Stimulated activated memory B cell treated with anti-CD40 and anti-IgM and Interleukin-4, amounts not matched to agents 10 μg/mL and 1 μg/mL and 100 μg/mL, for 72 hours (primary cell): ENCODE results near the gene KRTDAP.
A peak's percentile ranks its signal among the peaks of the same experiment; 100 is the strongest.
"Not testable (repeated sequence)": the region's sequence is repeated elsewhere in the genome, so short reads cannot be mapped to it uniquely, and the experiment has no call there.

Experiments
- ATAC-seq: fragments of 150-1000 bp; cut with Tn5 transposase; 2 replicates; pipeline ENCODE4 v1.10.0; 2021
- H3K27ac Mint-ChIP-seq: one replicate; pipeline ENCODE4 v1.8.0; 2022; ENCODE audit warnings: mild to moderate bottlenecking, mixed read lengths
- H3K27me3 Mint-ChIP-seq: one replicate; pipeline ENCODE4 v1.8.0; 2022; ENCODE audit warnings: mixed read lengths
- H3K36me3 Mint-ChIP-seq: one replicate; pipeline ENCODE4 v1.8.0; 2022; ENCODE audit warnings: mixed read lengths
- H3K4me1 Mint-ChIP-seq: one replicate; pipeline ENCODE4 v1.8.0; 2022; ENCODE audit warnings: mixed read lengths
- H3K4me3 Mint-ChIP-seq: one replicate; pipeline ENCODE4 v1.8.0; 2022; ENCODE audit warnings: mild to moderate bottlenecking, moderate library complexity, mixed read lengths
- H3K9me3 Mint-ChIP-seq: one replicate; pipeline ENCODE4 v1.8.0; 2022; ENCODE audit warnings: mixed read lengths

KRTDAP gene

DNA sequence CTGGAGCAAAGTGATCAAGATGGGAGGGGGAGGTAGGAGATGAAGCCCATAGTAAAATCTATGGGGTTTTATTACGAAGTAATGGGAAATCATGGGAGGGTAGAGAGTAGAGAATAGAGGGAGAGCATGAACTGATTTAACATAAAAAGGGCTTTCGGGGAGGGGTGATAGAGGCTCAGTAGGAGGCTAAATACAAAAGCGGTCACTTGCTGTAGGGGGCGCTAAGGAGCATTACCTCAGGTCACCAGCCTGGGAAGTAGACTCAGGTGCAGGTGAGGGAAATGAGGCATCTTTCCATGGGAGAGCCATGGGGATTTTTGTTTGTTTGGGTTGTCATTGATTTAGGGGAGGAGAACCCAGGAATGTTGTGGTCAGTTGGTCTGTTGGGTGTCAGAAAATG is 14.1 kb downstream of the KRTDAP start:
- Mint-ChIP-seq H3K9me3 (no peaks in the 10 kb centered on the region), H3K27ac (no peak overlapping the region), H3K36me3 (no peaks in the 10 kb centered on the region), H3K4me3 (no peak overlapping the region), H3K27me3 (peaks cover 24% of the 10 kb centered on the region), H3K4me1 (no peaks in the 10 kb centered on the region)
- ATAC-seq = no peak

DNA sequence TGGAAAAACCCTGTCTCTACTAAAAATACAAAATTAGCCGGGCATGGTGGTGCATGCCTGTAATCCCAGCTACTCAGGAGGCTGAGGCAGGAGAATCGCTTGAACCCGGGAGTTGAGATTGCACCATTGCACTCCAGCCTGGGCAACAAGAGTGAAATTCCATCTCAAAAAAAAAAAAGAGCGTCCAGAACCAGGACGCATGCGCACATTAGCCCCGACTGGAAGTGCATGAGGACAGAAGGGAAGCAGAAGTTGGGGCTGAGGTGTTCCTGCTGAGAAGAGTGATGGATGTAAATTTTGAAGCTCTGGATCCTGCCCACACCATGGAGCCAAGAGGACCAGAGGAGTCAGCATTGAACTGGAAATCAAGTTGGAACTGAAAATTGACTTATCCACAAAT is 15.7 kb downstream of the KRTDAP start:
- H3K4me3 Mint-ChIP-seq, H3K36me3 Mint-ChIP-seq, H3K9me3 Mint-ChIP-seq, H3K4me1 Mint-ChIP-seq, H3K27ac Mint-ChIP-seq, ATAC-seq: not testable (repeated sequence)
- peaks cover 24% of the 10 kb centered on the region for H3K27me3 Mint-ChIP-seq

DNA sequence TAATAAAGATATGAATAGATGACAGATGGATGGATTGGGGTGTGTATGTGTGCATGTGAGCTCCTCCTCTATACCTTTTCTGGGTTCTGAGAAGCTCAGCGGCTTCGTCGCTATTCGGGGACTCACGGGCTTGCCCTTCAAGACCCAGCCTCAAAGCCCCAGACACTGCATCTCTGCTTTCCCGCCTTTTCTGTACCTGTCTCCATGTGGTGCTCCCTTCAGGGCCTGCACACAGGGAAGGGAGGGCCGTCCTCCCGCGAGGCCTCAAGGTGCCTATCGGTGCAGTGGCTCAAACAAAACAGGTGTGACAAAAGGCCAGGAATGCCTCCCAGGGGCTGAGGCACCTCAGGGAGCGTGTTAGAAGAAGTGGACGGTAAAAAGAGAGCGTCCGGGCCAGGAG is 16.2 kb downstream of the KRTDAP start:
- H3K4me3 Mint-ChIP-seq = no peak overlapping the region
- H3K27me3 Mint-ChIP-seq = peaks cover 24% of the 10 kb centered on the region
- peaks cover 6% of the 10 kb centered on the region for H3K4me1 Mint-ChIP-seq
- no peak for ATAC-seq
- no peaks in the 10 kb centered on the region for H3K36me3 Mint-ChIP-seq
- H3K27ac Mint-ChIP-seq = no peak overlapping the region
- H3K9me3 Mint-ChIP-seq = no peaks in the 10 kb centered on the region

DNA sequence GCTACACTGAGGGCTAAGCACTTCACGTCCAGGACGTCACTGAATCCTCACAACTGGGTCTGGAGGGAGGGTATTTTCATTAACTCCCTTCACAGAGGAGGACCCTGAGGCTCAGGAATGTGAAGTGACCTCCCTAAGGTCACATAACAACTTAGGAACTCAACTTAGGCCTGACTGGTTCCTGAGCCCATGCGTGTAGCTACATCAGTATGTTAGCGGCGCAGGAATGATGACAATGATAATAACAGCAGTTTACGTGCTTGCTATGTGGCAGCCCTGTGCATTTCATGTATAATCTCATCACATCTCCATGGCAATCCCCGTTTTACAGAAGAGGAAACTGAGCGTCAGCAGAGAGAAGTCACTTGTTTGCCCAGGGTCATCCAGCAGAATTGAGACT is 18.3 kb downstream of the KRTDAP start:
- peaks cover 24% of the 10 kb centered on the region for H3K27me3 Mint-ChIP-seq
- H3K4me3 Mint-ChIP-seq = no peak overlapping the region
- peaks cover 13% of the 10 kb centered on the region for H3K4me1 Mint-ChIP-seq
- no peaks in the 10 kb centered on the region for H3K36me3 Mint-ChIP-seq
- H3K27ac Mint-ChIP-seq = no peak overlapping the region
- no peak for ATAC-seq
- no peaks in the 10 kb centered on the region for H3K9me3 Mint-ChIP-seq

DNA sequence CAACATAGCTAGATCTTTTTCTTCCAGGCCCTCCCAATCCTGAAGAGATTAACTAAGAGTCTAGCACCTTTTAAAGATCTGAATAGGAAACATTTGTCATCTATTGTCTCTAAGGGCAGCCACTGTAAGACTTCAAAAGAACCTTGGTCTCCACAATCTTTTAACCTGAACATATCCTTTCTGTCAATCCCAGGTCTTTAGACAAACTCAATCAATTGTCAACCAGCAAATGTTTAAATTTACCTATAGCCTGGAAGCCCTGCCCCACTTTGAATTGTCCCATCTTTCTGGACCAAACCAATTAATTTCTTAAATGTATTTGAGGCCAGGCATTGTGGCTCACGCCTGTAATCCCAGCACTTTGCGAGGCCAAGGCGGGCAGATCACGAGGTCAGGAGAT is 19.2 kb downstream of the KRTDAP start:
- H3K4me3 Mint-ChIP-seq, H3K36me3 Mint-ChIP-seq, H3K27ac Mint-ChIP-seq, ATAC-seq, H3K9me3 Mint-ChIP-seq: not testable (repeated sequence)
- Mint-ChIP-seq H3K27me3 (peaks cover 19% of the 10 kb centered on the region), H3K4me1 (peaks cover 13% of the 10 kb centered on the region)

DNA sequence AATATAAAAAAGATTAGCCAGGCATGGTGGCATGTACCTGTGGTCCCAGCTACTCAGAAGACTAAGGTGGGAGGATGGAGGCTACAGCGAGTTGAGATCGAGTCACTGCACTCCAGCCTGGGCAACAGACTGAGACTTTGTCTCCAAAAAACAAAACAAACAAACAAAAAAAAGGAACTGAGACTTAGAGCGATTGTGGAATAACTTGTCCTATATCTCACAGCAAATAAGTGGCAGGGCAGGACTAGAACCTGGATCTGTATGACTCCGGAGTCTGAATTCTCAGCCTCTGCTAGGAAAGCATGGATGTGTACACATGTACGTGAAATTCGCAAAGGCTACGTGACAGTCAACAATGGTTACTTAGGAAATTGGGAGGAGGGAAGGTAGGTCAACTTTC is 20.1 kb downstream of the KRTDAP start:
- H3K4me3 Mint-ChIP-seq = no peak overlapping the region
- no peaks in the 10 kb centered on the region for H3K9me3 Mint-ChIP-seq
- H3K36me3 Mint-ChIP-seq = no peaks in the 10 kb centered on the region
- H3K4me1 Mint-ChIP-seq = peaks cover 13% of the 10 kb centered on the region
- no peak for ATAC-seq
- H3K27me3 Mint-ChIP-seq = peaks cover 12% of the 10 kb centered on the region
- H3K27ac Mint-ChIP-seq = no peak overlapping the region

DNA sequence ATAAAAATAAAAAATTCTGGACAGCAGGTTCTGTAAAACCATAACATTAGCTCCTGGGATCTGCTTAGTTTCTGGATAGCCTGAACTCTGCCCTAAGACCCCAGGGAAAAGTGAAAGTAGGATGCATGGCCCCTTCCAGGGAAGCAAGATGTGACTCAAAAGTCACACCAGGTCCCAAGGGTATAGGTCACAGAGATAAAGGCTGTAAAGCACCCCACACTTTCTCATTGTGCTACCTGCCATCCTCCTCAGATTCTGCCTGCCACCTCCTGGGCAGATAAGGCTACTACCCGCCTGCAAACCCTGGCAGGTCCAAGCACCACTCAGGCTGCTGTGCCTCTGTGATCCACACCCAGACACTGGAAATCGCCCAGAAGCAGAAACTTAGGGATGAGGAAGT is 21.6 kb downstream of the KRTDAP start:
- Mint-ChIP-seq H3K36me3 (no peaks in the 10 kb centered on the region), H3K27me3 (no peaks in the 10 kb centered on the region), H3K4me3 (no peak overlapping the region), H3K27ac (no peak overlapping the region), H3K9me3 (no peaks in the 10 kb centered on the region), H3K4me1 (peaks cover 18% of the 10 kb centered on the region)
- ATAC-seq = peak; percentile 98

DNA sequence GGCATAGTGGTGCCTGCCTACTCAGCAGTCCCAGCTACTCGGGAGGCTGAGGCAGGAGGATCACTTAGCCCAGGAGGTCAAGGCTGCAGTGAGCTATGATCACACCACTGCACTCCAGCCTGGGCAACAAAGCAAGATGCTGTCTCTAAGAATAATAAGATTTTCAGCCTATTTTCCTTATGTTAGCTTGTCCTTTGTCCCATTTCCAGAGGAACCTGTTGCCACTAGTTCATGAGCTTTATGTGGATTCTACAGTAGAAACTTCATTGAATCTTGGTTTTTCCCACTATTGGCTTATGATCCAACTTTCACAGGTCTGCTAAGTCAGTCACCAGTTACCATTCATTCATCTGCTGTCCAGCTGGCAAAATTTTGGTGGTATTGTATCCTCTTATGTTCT is 24.0 kb downstream of the KRTDAP start:
- no peaks in the 10 kb centered on the region for H3K36me3 Mint-ChIP-seq
- H3K9me3 Mint-ChIP-seq = no peaks in the 10 kb centered on the region
- no peak overlapping the region for H3K4me3 Mint-ChIP-seq
- H3K27me3 Mint-ChIP-seq = no peaks in the 10 kb centered on the region
- H3K27ac Mint-ChIP-seq = no peak overlapping the region
- H3K4me1 Mint-ChIP-seq = peaks cover 35% of the 10 kb centered on the region
- ATAC-seq = no peak

DNA sequence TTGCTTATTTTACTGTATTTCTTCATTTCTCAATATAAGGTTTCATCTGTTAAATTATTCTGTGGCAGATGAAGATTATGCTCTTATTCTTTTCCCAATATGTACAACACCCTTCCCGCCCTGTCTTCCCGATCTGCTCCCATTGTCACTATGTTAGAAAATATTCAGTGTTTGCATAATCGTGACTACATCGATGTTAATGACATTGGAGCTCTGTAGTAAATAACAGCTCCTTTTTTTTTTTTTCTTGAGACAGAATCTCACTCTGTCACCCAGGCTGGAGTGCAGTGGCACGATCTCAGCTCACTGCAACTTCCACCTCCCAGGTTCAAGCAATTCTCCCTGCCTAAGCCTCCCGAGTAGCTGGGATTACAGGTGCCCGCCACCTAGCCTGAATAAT is 27.3 kb downstream of the KRTDAP start:
- H3K4me1 Mint-ChIP-seq = peaks cover 58% of the 10 kb centered on the region
- not testable (repeated sequence) for H3K27me3 Mint-ChIP-seq, ATAC-seq, H3K9me3 Mint-ChIP-seq, H3K36me3 Mint-ChIP-seq
- H3K4me3 Mint-ChIP-seq = peak overlapping the region; percentile 18
- H3K27ac Mint-ChIP-seq = peak overlapping the region; percentile 22

DNA sequence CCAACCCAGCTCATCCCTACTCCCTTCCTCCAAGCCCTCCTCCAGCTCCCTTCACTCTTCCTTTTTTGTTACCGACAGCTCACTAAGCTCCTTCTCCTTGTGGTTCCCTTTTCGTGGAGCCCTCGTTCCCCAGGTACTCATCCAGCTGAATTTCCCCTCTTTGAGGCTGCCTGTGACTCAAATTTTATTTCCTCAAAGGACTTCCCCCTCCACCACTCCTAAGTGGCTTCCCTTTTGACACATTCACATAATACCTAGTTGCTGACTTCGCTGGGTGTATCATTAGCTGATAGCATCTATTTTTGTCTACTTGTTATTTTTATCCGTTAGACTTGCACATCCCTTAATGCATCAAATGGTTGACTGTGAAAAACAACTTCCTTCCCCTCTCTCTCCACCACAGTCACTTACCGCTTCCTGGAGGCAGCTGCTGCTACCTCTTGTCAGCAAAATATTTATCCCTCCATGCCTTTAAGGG is 27.7 kb downstream of the KRTDAP start:
- H3K36me3 Mint-ChIP-seq = no peaks in the 10 kb centered on the region

DNA sequence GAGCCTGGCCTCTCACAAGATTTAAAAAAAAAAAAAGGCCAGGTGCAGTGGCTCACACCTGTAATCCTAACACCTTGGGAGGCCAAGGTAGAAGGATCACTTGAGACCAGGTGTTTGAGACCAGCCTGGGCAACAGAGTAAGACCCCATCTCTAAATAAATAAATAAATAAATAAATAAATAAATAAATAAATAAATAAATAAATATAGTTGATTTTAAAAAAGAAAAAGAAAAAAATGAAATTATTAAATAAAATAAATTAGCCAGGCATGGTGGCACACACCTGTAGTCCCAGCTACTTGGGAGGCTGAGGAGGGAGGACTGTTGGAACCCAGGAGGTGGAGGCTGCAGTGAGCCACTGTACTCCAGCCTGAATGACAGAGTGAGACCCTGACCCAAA is 28.5 kb downstream of the KRTDAP start:
- H3K27me3 Mint-ChIP-seq, H3K36me3 Mint-ChIP-seq, ATAC-seq, H3K9me3 Mint-ChIP-seq, H3K27ac Mint-ChIP-seq, H3K4me3 Mint-ChIP-seq: not testable (repeated sequence)
- H3K4me1 Mint-ChIP-seq = peaks cover 66% of the 10 kb centered on the region

More for the DNA sequence above, 27.7 kb downstream of the KRTDAP start:
- H3K9me3 Mint-ChIP-seq = no peaks in the 10 kb centered on the region
- peak overlapping the region; percentile 33 for H3K4me3 Mint-ChIP-seq
- ATAC-seq = peak; percentile 89
- H3K4me1 Mint-ChIP-seq = peaks cover 58% of the 10 kb centered on the region
- H3K27ac Mint-ChIP-seq = peak overlapping the region; percentile 22
- H3K27me3 Mint-ChIP-seq = no peaks in the 10 kb centered on the region

DNA sequence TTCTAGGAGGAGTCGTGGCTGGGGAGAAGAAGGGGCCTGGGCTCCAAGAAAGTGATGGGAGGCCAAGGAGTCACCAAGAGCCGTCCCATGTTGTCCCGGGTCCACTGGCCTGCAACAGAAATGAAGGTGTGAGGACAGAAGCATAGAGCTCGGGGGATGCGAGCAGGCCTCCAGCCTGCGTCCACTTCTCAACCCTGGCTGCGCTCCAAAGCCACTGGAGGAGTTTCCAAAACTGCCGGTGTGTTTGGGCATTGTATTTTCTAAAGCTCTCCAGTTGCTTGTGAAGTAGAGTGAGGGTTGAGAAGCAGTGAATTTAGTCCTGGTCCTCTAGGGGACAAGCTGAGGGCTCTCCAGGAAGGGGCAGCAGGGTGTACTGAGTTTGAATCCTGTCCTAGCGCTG is 29.2 kb downstream of the KRTDAP start:
- no peak for ATAC-seq
- Mint-ChIP-seq H3K27ac (peak overlapping the region; percentile 36), H3K4me3 (peak overlapping the region; percentile 10)

DNA sequence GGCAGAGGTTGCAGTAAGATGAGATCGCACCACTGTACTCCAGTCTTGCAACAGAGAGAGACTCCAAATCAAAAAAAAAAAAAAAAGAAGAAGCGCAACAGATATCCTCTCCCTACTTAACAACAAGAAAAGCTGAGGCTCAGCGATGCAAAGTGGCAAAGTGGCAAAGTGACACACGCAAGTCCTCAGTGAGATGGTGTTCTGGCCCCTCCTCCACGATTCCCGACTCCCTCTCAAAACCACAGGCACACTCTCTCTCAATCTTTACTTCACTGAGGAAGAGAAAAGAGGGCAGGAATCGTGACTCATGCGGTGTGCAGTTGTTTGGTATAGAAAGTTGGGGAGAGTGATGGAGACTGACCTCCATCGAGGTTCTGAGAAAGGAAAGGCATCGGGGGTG is 29.7 kb downstream of the KRTDAP start:
- peak overlapping the region; percentile 10 for H3K4me3 Mint-ChIP-seq
- H3K27me3 Mint-ChIP-seq = no peaks in the 10 kb centered on the region
- no peaks in the 10 kb centered on the region for H3K36me3 Mint-ChIP-seq
- no peaks in the 10 kb centered on the region for H3K9me3 Mint-ChIP-seq
- H3K27ac Mint-ChIP-seq = peak overlapping the region; percentile 36
- ATAC-seq = no peak
- H3K4me1 Mint-ChIP-seq = peaks cover 76% of the 10 kb centered on the region

More for the DNA sequence above, 29.2 kb downstream of the KRTDAP start:
- no peaks in the 10 kb centered on the region for H3K27me3 Mint-ChIP-seq
- peaks cover 72% of the 10 kb centered on the region for H3K4me1 Mint-ChIP-seq
- H3K36me3 Mint-ChIP-seq = no peaks in the 10 kb centered on the region
- H3K9me3 Mint-ChIP-seq = no peaks in the 10 kb centered on the region

DNA sequence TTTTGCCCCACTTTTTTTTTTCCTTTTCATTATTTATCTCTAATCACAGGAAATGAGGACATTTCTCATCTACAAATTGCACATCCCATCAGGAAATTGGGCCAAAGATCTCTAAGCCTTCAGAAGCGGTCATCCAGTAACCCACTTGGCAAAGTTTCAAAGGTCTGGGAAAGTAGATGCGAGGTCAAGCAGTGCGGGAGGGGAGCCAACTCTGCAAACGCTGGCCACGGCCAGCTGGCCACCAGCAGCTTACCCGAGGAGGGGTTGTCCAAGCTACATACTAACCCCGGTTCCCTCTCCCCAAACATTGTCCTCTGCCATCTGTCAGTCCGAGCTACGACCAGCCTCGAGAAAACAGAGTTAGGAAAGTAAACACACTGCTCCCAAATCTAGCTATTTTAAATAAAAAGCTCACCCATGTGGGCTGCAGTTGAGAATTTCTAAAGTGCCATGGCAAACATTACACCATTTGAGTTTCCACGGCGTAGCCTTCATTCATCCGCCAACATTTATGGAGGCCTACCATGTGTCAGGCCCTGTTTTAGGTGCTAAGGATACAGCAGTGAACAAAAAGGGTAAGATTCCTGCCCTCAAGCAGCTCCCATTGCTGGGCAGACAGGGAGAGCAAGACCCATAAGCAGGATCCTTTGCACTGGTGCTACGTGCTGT is 30.7 kb downstream of the KRTDAP start:
- H3K9me3 Mint-ChIP-seq = no peaks in the 10 kb centered on the region
- no peaks in the 10 kb centered on the region for H3K27me3 Mint-ChIP-seq
- H3K36me3 Mint-ChIP-seq = no peaks in the 10 kb centered on the region
- H3K4me3 Mint-ChIP-seq = peak overlapping the region; percentile 14
- no peak overlapping the region for H3K27ac Mint-ChIP-seq
- H3K4me1 Mint-ChIP-seq = peaks cover 78% of the 10 kb centered on the region
- no peak for ATAC-seq

DNA sequence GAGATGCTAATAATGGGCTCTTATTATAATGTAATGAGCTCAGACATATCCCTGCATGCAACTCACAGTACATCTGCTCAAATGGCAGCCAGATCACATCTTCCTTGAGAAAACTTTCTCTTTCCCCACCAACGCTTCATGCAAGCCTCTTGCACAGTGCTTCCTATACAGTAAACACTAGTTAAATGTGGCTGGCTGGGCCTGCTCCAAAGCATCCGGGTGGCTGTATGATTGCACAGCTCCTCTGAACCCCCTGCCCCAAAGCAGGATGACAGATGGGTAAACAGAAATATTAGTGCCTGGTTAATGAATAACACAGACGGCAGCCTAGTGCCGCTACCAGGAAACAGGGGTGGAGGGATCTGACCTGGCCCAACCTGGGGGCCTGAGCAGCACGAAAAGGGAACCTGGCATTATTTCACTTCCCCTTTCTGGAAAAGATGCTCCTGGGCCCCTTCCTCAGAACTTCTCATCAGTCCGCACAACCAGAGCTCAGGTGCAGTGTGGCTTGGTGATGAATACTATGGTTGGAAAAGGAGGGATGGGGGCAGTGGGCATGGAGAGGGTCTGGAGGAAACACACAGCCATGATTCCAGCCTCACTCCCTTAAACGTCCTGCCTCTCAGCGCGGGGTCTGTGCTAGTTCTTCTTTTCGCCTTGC is 31.4 kb downstream of the KRTDAP start:
- Mint-ChIP-seq H3K9me3 (no peaks in the 10 kb centered on the region), H3K36me3 (no peaks in the 10 kb centered on the region), H3K27me3 (no peaks in the 10 kb centered on the region), H3K27ac (peak overlapping the region; percentile 54), H3K4me3 (peak overlapping the region; percentile 14), H3K4me1 (peaks cover 75% of the 10 kb centered on the region)
- ATAC-seq = peak; percentile 83

DNA sequence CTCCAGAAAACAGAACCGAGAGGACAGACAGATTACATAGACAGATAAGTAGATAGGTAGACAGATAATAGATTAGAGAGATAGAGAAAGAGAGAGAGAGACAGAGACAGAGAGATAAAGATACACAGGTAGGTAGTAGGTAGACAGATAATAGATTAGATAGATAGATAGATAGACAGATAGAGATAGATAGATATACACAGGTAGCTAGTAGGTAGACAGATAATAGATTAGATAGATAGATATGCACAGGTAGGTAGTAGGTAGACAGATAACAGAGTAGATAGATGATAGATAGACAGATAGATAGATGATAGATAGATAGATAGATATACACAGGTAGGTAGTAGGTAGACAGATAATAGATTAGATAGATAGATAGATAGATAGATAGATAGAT is 32.1 kb downstream of the KRTDAP start:
- Mint-ChIP-seq H3K27me3 (no peaks in the 10 kb centered on the region), H3K36me3 (no peaks in the 10 kb centered on the region), H3K27ac (peak overlapping the region; percentile 54), H3K4me3 (peak overlapping the region; percentile 0), H3K9me3 (no peaks in the 10 kb centered on the region), H3K4me1 (peaks cover 68% of the 10 kb centered on the region)
- ATAC-seq = no peak
